GM19372 (cell line): ENCODE measurements around the gene SLC4A9.
"Not testable (repeated sequence)": the region's sequence is repeated elsewhere in the genome, so short reads cannot be mapped to it uniquely, and the experiment has no call there.

ENCODE experiments used
- ATAC-seq: cut with Tn5 transposase; IDR thresholded peaks from one replicate; pipeline ENCODE4 v1.9.1; 2021; ENCODE audit warnings: mild to moderate bottlenecking, low read depth, moderate library complexity; ENCODE audit not compliant: unreplicated experiment

Gene SLC4A9

GRCh38 chr5:140336388-140336787, 23.6 kb upstream of the SLC4A9 start:
- ATAC-seq = no peak

- ATAC-seq = no peak
Observed at GRCh38 chr5:140337880-140338279, 22.1 kb upstream of the SLC4A9 start.

GRCh38 chr5:140338336-140338735, 21.7 kb upstream of the SLC4A9 start:
- no peak for ATAC-seq

GRCh38 chr5:140338908-140339307, 21.1 kb upstream of the SLC4A9 start:
- no peak for ATAC-seq

DNA sequence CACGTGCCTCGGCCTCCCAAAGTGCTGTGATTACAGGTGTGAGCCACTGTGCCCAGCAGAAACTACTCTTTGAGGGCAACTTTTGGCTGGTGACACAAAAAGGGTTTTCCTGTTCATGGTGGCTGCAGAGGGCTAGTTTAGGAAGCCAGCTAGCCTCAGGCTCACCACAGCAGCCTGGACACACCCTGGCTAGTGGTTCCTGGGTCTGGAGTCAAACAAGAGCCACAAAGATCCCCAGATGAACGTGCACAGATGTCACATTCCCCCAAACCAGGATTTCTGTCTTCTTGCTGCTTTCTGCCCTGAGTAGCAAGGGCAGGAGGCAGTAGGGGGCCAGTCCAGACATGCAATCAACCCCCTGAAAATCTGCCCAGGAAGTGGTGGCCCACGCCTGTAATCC, 20.4 kb upstream of the SLC4A9 start:
- no peak for ATAC-seq

- ATAC-seq = no peak
Observed at GRCh38 chr5:140340605-140341121, 19.3 kb upstream of the SLC4A9 start.

DNA sequence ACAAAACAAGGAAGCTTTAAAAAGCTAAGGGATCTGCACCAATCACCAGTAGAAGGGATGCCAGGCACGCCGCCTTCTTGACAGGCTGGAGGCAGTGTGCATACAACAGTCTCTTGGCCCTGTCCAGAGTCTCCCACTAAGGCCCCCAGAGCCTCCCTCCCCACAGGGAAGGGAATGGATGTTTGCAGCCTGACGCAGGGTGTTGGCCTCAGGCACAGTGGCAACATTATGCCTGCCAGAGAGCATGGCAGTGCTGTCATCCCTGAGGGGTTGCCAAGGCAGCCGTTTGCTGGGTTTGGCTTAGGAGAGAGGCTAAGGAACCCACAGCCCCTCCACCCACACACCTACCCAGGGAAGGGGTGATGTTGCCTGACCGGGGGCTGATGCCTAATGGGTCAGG, 18.4 kb upstream of the SLC4A9 start:
- no peak for ATAC-seq

- no peak for ATAC-seq
Observed at GRCh38 chr5:140342287-140342686, 17.7 kb upstream of the SLC4A9 start.

- no peak for ATAC-seq
Observed at GRCh38 chr5:140342896-140343295, 17.1 kb upstream of the SLC4A9 start.

DNA sequence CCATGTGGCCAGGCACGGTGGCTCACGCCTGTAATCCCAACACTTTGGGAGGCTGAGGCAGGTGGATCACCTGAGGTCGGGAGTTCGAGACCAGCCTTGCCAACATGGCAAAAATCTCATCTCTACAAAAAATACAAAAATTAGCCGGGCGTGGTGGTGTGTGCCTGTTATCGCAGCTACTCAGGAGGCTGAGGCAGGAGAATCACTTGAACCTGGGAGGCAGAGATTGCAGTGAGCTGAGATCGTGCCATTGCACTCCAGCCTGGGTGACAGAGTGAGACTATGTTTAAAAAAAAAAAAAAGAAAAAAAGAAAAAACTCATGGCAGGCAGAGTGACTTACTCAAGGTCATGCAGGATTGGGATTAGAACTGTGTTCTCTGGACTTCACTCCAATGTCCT, 16.1 kb upstream of the SLC4A9 start:
- not testable (repeated sequence) for ATAC-seq

GRCh38 chr5:140344683-140345423, 15.1 kb upstream of the SLC4A9 start:
- ATAC-seq = no peak

- ATAC-seq = peak; percentile 8
Observed at GRCh38 chr5:140345919-140346347, 14.1 kb upstream of the SLC4A9 start.

DNA sequence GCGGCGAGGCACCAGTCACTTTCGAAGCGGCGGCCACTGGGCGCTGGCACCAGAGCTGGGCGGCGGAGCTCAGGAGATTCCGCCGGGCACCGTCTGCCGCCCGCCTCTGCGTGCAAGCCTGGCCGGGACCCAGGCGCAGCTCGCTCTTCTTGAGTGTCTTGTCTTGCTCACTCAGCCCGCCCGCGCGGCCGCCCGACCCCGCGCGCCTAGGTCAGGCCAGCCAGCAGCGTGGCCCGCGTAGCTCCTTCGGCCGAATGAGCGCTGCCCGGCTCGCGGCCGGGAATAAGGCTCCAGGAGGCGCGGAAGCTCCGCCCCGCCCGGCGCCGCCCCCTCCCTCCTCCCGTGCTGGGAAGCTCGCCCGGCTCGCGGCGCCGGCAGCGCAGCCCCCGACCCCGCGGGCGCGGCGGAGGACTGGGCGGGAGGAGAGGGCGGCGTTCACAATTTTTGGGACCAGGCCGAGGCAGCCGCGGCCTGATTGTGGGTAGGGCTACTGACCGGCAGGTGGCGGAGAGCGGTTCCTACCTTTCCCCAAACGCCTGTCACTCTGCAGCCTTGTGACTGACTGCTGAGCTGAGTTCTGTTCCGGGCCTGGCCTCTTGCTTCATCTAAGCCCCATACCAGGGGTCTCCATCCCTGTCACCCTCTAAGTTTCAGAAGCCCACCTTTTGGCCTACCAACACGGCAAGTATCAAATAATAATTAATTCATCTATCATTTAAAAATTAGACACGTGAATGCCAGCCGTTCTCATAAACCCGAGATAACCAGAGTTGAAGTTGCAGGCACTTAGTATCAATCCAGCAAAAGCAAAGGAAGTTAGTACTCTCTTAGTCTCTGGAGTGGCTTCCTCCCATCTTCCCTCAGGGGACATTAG, 13.4 kb upstream of the SLC4A9 start, which contains the start of gene HBEGF:
HBEGF (minus strand) TSS at position 256 of the 874 bp plus-strand sequence. CDS start 275 bp downstream, outside the sequence.
- peak; percentile 73 for ATAC-seq

GRCh38 chr5:140347360-140347759, 12.6 kb upstream of the SLC4A9 start:
- no peak for ATAC-seq

GRCh38 chr5:140348104-140348503, 11.9 kb upstream of the SLC4A9 start:
- no peak for ATAC-seq

DNA sequence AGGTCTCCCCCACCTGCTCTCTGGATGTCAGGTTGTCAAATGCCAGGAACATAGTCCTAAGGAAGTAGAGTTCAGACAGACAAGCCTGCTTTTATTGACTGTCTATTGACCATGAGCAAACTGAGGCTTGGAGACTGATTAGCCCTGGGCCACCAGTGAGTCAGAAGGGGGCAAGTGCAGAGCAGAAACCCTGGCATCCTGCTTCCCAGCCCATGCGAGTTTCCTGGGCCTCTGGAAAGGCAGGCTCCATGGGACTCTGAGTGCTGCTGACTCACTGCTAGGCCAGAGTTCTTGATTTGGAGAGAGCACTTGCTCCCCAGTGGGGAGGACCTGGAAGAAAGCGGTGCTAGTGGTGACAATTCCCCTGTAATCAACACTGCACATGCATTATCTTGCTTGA, 10.8 kb upstream of the SLC4A9 start:
- no peak for ATAC-seq

DNA sequence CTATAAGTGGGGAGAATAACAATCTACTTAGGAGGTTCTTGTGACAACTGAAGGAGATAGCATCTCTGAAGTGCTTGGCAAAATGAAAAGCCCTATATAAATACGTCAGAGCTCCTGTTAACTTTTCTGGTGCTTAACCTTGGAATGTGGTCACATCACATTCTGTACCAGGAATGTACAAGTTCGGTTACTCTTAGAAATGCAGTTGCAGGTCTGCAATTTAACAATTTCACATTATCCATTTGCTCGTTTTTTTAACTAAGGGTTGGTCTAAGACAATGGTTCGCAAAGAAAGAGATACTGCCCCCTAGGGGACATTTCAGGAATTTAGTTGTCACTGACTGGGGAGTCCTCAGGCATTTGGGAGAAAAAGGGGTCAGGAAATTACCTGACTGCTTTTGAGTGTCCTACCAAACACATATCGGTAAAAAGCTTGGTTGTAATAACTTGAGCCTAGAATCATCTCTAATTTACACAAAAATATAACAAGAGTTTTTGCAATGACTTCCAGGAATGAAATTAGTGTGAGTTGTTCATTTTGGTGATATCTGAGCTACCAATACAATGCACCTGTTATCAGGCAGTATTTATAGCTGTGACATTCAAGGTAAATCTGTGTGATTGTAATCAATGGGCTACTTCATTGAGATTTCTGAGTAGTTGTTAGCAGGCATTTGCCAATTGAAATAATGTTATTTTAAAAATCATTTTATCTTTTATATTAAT, 8.2 kb upstream of the SLC4A9 start:
- ATAC-seq = peak; percentile 66

GRCh38 chr5:140355546-140355945, 4.4 kb upstream of the SLC4A9 start:
- ATAC-seq = no peak

GRCh38 chr5:140356853-140357725, 2.9 kb upstream of the SLC4A9 start:
- ATAC-seq = no peak

DNA sequence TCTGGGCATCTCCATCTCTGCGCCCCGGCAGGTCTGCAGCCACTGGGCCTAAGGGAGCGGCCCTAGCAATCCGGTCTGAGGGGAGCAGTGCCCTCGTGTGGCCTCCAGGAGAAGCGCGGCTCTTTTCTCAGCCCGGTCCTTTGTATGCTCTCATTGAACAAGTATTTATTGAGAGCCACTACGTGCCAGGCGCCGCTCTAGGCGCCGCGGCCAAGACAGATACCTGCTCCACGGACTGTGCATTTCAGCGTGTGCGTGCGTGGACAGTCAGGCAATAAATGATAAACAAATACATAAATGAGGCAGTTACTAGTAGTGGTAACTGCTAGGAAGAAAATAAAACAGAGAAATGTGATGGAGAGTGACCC, 2.3 kb upstream of the SLC4A9 start:
- ATAC-seq = peak; percentile 94
